HG03457 (cell line): Measurements from ENCODE around the gene ART1.
A peak's percentile ranks its signal among the peaks of the same experiment; 100 is the strongest.
"Not testable (repeated sequence)": the region's sequence is repeated elsewhere in the genome, so short reads cannot be mapped to it uniquely, and the experiment has no call there.

Source experiments
- ATAC-seq: cut with Tn5 transposase; IDR thresholded peaks from one replicate; pipeline ENCODE4 v1.9.1; 2021; ENCODE audit warnings: moderate number of reproducible peaks; ENCODE audit not compliant: unreplicated experiment

The ART1 gene, protein sequence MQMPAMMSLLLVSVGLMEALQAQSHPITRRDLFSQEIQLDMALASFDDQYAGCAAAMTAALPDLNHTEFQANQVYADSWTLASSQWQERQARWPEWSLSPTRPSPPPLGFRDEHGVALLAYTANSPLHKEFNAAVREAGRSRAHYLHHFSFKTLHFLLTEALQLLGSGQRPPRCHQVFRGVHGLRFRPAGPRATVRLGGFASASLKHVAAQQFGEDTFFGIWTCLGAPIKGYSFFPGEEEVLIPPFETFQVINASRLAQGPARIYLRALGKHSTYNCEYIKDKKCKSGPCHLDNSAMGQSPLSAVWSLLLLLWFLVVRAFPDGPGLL

GRCh38 chr11:3644817-3645235 is at the start of gene ART1:
Gene ART1 (plus strand): TSS chr11:3645128. CDS start chr11:3659214, 14,086 bp downstream.
- ATAC-seq = no peak

- not testable (repeated sequence) for ATAC-seq
Observed at GRCh38 chr11:3597743-3598142, 47.2 kb upstream of the ART1 start.

DNA sequence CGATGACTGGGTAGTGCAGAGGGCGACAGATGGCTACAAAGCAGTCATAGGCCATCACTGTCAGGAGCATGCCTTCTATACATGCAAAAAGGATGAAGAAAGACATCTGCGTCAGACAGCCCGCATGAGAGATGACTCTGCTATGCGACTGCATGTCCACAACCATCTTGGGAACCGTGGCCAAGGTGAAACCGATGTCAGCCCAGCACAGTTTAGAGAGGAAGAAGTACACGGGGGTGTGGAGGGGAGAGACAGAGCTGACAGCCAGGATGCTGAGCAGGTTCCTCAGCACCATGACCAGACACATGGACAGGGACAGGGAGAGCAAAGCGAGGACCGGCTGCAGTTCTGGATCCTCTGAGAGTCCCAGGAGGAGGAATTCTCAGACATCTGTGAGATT is 44.7 kb upstream of the ART1 start:
- ATAC-seq = not testable (repeated sequence)

DNA sequence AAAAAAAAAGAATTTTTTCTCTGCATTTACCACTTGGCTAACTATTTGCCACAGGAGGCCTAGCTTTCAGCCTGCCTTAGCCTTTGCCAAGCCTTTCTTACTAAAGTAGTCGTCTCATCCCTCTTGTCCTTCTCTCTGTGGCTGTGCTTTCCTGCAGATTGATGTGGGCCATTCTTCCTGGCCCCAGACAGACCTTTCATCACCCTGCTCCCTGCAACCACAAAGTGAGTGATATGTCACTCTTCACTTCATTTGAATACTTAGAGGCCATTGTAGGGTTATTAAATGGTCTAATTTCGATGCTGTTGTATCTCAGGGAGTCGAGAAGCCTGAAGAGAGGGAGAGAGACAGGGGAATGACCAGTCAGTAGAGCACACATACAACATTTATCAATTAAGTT is 40.8 kb upstream of the ART1 start:
- ATAC-seq = no peak

DNA sequence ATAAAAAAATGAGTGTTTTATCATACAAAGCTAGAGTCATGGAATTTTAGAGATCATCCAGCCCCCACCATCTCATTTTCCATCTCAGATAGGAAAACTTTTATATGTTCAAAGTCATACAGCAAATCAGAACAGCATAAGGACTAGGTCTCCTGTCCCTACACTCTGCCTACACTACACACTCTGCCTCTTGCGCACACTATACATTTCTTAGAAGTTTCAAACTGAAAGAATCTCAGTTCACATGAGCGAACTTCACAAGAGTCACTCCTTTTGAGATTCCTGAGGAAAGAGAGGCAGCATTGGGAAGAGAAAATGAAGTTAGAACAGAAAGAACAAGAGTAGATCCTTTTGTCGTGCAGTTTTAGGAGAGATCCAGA is 39.7 kb upstream of the ART1 start:
- ATAC-seq = no peak

DNA sequence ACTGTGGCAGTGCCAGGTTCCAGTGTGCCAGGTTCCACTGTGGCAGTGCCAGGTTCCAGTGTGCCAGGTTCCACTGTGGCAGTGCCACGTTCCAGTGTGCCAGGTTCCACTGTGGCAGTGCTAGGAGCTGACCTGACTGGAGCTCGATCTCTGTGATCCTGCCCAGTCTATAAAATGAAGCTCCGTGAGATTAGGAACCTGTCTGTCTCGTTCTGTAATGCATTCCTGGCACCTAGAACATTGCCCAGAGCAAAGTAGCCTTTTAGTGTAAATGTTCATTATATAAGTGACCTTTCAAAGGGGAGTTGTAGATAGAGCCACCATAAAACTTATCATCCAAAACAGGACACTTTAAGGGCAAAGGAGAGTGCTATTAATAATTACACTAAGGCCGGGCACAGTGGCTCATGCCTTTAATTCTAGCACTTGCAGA is 39.1 kb upstream of the ART1 start:
- ATAC-seq = no peak

DNA sequence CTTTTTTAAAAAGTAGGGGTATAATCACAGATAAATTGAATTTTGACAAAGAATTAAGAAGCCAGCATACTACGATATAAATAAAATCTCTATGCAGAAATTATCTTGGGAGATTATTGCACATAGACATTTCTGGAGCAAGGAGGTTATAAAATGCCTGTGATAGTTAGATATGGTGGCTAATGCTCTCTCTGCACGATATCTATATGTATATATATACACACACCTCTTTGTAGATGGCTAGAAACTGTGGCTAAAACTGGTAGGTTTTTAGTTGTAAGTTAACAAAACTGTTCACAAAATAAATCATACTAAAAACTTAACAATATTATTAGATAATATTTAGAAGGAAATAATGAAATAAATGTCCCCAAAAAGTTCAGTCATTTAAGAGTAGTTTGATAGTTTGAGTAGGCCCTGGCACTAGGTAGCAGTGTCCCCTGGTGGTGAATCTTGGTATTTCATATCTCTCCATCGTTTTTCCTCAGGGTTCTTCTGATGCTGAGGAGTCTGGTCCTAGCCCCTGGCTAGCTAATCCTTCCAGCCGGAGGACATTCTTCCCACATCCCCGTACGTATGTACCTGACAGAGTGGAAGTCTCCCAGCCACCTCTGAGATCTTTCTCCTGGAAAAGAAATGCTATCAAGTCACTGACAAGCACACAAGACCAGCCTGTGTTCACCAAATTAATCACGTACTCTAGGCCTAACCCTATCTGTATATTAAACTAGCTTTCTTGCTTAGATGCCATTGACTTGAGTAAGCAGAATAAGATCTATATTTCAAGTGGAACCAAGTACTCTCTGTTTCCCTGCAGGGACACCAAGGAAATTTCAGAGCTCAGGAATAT is 35.3 kb upstream of the ART1 start:
- no peak for ATAC-seq

- no peak for ATAC-seq
Observed at GRCh38 chr11:3610846-3611245, 34.1 kb upstream of the ART1 start.

DNA sequence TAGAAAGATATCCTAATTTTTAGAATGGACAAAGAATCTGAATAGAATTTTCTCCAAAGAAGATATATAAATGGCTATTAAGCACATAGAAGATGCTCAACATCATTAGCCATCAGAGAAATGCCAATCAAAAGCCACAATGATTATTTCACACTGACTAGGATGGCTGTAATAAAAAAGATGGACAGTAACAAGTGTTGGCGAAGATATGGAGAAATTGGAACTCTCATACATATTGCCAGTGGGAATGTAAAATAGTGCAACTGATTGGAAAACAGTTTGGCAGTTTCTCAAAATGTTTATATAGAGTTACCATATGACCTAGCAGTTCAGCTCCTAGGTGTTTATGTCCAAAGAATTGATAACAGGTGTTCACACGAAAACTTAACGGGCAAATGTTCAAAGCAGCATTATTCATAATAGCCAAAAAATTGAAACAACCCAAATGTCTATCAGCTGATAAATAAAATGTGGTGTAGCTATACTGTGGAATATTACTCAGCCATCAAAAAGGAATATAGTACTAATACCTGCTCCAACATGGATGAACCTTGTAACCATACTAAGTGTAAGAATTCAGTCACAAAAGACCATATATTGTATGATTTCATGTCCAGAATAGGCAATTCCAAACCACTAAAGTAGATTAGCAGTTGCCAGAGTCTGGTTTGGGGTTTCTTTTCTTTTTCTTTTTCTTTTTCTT is 32.8 kb upstream of the ART1 start:
- ATAC-seq = no peak

GRCh38 chr11:3613998-3614741 is 30.8 kb upstream of the ART1 start:
- no peak for ATAC-seq

DNA sequence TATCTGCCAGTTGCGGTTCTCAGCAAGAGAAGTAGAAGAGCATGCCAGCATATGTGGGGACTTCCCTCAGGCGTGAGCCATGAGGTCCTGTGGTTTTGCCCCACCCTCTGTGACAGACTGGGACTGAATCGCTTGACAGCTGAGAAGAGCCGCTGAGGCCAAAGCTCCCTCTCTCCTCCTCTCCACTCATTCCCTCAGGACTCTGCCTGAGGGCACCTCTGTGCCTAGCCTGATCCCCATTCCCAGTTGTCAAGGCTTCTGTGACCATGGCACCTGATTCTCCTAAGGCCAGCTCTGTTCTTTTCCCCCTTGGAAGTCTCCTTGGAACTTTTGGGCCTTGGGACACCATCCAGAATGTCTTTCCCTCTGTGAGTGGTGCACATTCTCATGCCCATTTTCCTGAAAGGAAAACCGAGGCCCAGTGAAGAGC is 30.2 kb upstream of the ART1 start:
- peak; percentile 86 for ATAC-seq

DNA sequence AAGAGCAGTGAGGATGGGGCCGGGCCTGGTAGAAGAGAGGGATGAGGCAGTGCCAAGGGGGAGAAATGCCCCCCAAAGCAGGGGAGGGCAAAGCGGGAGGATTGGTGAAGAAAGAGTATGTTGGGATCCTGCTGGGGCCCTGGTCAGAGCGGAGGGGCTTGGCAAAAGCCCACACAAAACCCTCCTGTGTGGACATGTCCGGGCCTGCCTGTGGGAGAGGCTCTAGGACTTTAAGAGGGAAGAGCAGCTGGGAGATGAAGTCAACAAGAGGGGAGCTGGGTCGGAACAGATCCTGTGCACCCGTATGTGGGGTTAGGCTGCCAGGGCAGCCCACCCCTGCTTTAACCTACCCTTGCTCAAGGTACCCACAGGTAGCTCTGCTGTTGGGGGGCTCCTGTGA is 28.9 kb upstream of the ART1 start:
- ATAC-seq = no peak

GRCh38 chr11:3616721-3617460 is 28.0 kb upstream of the ART1 start:
- no peak for ATAC-seq

- ATAC-seq = no peak
Observed at GRCh38 chr11:3617990-3618389, 26.9 kb upstream of the ART1 start.

DNA sequence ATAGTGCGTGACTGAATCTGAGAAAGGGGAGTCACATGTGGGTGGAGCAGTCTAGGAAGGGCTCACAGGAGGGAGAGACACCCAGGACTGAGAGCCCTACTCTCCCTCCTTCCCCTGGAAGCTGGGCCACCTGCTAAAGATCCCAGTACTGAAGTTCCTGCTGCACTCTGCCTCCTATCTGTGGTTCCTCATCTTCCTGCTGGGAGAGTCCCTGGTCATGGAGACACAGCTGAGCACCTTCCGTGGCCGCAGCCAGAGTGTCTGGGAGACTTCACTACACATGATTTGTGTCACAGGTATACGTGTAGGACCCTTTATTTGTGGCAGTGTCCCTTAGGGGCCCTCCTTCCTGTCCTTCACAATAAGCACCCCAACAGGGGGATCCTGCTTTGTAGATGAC is 22.4 kb upstream of the ART1 start:
- ATAC-seq = no peak

- no peak for ATAC-seq
Observed at GRCh38 chr11:3623121-3623520, 21.8 kb upstream of the ART1 start.

DNA sequence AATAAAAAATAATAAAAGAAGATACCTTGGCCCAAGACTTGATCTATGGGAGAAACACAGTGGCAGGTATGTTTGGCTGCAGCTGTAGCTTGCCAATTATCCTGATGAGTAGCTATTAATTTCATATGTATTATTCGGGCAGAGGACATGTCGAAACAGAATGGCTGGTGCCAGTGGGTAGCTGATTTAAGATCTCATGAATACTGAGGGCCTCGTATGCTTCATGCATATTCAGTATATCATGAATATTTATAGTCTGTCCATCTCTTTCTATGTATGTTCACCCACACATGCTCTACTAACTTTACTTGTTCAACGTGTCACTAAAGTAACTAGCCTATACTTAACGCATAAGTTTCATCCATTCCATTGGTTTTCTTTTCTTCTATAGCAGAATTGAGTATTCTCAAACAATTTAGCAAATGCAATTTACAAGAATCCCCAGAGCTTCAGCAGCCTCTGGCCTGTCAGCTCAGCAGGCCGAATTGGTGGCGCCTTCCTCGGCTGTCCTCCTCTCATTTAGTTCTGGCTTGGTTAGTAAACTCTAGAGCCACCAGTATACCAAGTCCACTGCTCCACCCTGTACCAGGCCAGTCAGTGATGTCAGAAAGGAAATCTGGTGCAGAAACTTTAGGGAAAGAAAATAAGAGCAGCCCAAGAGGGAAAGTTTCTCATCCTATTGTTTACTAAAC is 21.0 kb upstream of the ART1 start:
- no peak for ATAC-seq

GRCh38 chr11:3626250-3626960 is 18.5 kb upstream of the ART1 start:
- ATAC-seq = no peak

DNA sequence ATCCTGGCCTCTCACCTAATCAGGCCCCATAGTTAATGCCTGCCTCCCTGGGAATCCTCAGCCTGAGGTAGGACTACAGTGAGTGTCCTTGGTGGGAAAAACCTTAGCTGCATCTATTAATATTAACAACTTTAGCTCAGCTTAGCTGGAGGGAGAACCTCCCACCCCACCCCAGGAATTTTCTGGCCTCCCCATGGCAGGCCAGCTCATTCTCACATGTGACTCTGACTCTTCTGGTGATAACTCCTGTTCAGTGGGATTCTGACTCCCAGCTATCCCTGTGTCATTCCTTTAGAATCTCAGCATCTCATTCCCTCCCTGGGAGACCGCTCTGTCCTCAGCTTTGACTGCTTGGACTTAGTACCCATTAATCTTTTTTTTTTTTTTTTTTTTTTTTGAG is 17.6 kb upstream of the ART1 start:
- ATAC-seq = no peak
